SK-N-SH (cell line): Measurements from ENCODE around the gene RABAC1. TPM values are rescaled to one million over a fixed set of nuclear protein-coding genes. Genes with fewer than 3 reads are reported as not detected.
A peak's percentile ranks its signal among the peaks of the same experiment; 100 is the strongest.
"Not testable (repeated sequence)": the region's sequence is repeated elsewhere in the genome, so short reads cannot be mapped to it uniquely, and the experiment has no call there.

Experiments used
- CTCF ChIA-PET: fragments of 300-600, 350-600 bp; formaldehyde crosslinking; extraction: SDS; loops from one replicate; lab custom pipeline; 2021; lab: Yijun Ruan, JAX
- POLR2A ChIA-PET: fragments of 350-600 bp; sonication (Branson Sonifier 250); formaldehyde crosslinking; extraction: SDS; loops from one replicate; lab custom pipeline; 2020; ENCODE audit warnings: antibody characterized with exemption, inconsistent platforms; lab: Yijun Ruan, JAX
- DNase-seq: peaks from one replicate; pipeline ENCODE4 v3.0.0; 2012
- H2AFZ ChIP-seq: fragments of 200-600 bp; sonication (generic); 2 replicates; pipeline ENCODE4 v1.8.1; 2016; ENCODE audit warnings: antibody characterized with exemption, mild to moderate bottlenecking, low read depth
- H3F3A ChIP-seq: fragments of 200-600 bp; sonication (generic); replicated peaks from 2 replicates; pipeline ENCODE3; 2016; ENCODE audit warnings: antibody characterized with exemption, mild to moderate bottlenecking; ENCODE audit not compliant: insufficient read depth
- H3K27ac ChIP-seq, 2 experiments: fragments of 200-500 bp in 1 of 2; fragments of 200-600 bp in 1 of 2; sonication (Bioruptor generic) in 1 of 2; sonication (generic), shearing (Covaris generic) in 1 of 2; 2 replicates each; pipeline versions ENCODE4 v1.5.1 to v1.6.1; 2014 to 2016; ENCODE audit warnings: low read depth in 2 of 2, inconsistent platforms in 1 of 2, low read length in 1 of 2, mild to moderate bottlenecking in 1 of 2, mixed read lengths in 1 of 2
- H3K27me3 ChIP-seq: fragments of 200-600 bp; sonication (generic), shearing (Covaris generic); 2 replicates; pipeline ENCODE4 v1.6.1; 2016; ENCODE audit warnings: mixed run types; ENCODE audit not compliant: insufficient read depth
- H3K36me3 ChIP-seq, 2 experiments: fragments of 200-500 bp in 1 of 2; fragments of 200-600 bp in 1 of 2; sonication (Bioruptor generic) in 1 of 2; sonication (generic) in 1 of 2; replicated peaks in 1 of 2; 2 replicates each; pipeline versions ENCODE3 to v1.5.1; 2014 to 2016; ENCODE audit warnings: low read length in 1 of 2, mild to moderate bottlenecking in 1 of 2; ENCODE audit not compliant: insufficient read depth in 2 of 2, control insufficient read depth in 1 of 2
- H3K4me1 ChIP-seq, 2 experiments: fragments of 200-500 bp in 1 of 2; fragments of 200-600 bp in 1 of 2; sonication (Bioruptor generic) in 1 of 2; sonication (generic), shearing (Covaris generic) in 1 of 2; 2 replicates each; pipeline versions ENCODE4 v1.5.1 to v1.6.1; 2014 to 2016; ENCODE audit warnings: low read depth in 1 of 2, low read length in 1 of 2, mixed run types in 1 of 2; ENCODE audit not compliant: insufficient read depth in 2 of 2, control insufficient read depth in 1 of 2
- H3K4me2 ChIP-seq: fragments of 200-600 bp; sonication (generic), shearing (Covaris generic); 2 replicates; pipeline ENCODE4 v1.6.1; 2017; ENCODE audit warnings: mixed run types
- H3K4me3 ChIP-seq, 2 experiments: fragments of 200-500 bp in 1 of 2; fragments of 200-600 bp in 1 of 2; sonication (Bioruptor generic) in 1 of 2; sonication (generic), shearing (Covaris generic) in 1 of 2; 2 replicates each; pipeline versions ENCODE4 v1.5.1 to v1.8.1; 2014 to 2016; ENCODE audit warnings: low read depth in 2 of 2, inconsistent platforms in 1 of 2, low read length in 1 of 2, mild to moderate bottlenecking in 1 of 2, mixed read lengths in 1 of 2, moderate library complexity in 1 of 2
- H3K79me2 ChIP-seq: fragments of 200-600 bp; sonication (generic); 2 replicates; pipeline ENCODE4 v1.8.1; 2017; ENCODE audit warnings: mild to moderate bottlenecking; ENCODE audit not compliant: insufficient read depth
- H3K9ac ChIP-seq: fragments of 200-600 bp; sonication (generic); 2 replicates; pipeline ENCODE4 v1.6.1; 2017; ENCODE audit warnings: mixed run types
- H3K9me2 ChIP-seq: fragments of 200-600 bp; sonication (generic); 2 replicates; pipeline ENCODE4 v1.6.1; 2017; ENCODE audit warnings: mixed run types
- H3K9me3 ChIP-seq: fragments of 200-600 bp; sonication (generic); 2 replicates; pipeline ENCODE4 v1.6.1; 2017; ENCODE audit warnings: mixed run types, mild to moderate bottlenecking, moderate library complexity
- H4K20me1 ChIP-seq: fragments of 200-600 bp; sonication (generic); 2 replicates; pipeline ENCODE4 v1.6.1; 2017; ENCODE audit warnings: mild to moderate bottlenecking, mixed run types; ENCODE audit not compliant: insufficient read depth
- CHD2 ChIP-seq: fragments of 150-350 bp; IDR thresholded peaks from 2 replicates; pipeline ENCODE4 v1.6.1; 2018; ENCODE audit warnings: low read length; ENCODE audit not compliant: partially characterized antibody
- MXI1 ChIP-seq: IDR thresholded peaks from 2 replicates; pipeline ENCODE4 v1.6.1; 2012; ENCODE audit warnings: mild to moderate bottlenecking, low read depth, low read length, improper control_type of control experiment
- NFIC ChIP-seq: IDR thresholded peaks from 2 replicates; pipeline ENCODE4 v1.4.0; 2012; ENCODE audit warnings: borderline replicate concordance
- NRF1 ChIP-seq: IDR thresholded peaks from 2 replicates; pipeline ENCODE4 v1.6.1; 2012; ENCODE audit warnings: low read depth, mild to moderate bottlenecking, low read length
- RCOR1 ChIP-seq: fragments of 150-350 bp; IDR thresholded peaks from 2 replicates; pipeline ENCODE4 v1.6.1; 2017; ENCODE audit warnings: antibody characterized with exemption, low read length
- RFX5 ChIP-seq: IDR thresholded peaks from 2 replicates; pipeline ENCODE4 v1.6.1; 2012; ENCODE audit warnings: mild to moderate bottlenecking, improper control_type of control experiment, low read length
- SIN3A ChIP-seq: IDR thresholded peaks from 2 replicates; pipeline ENCODE4 v1.6.1; 2012; ENCODE audit warnings: low read depth, mild to moderate bottlenecking, low read length, moderate library complexity, borderline replicate concordance
- SMC3 ChIP-seq: IDR thresholded peaks from 2 replicates; pipeline ENCODE4 v1.6.1; 2012; ENCODE audit warnings: low read depth, low read length, improper control_type of control experiment
- TEAD4 ChIP-seq: IDR thresholded peaks from 2 replicates; pipeline ENCODE4 v1.4.0; 2012; ENCODE audit warnings: mild to moderate bottlenecking, borderline replicate concordance; ENCODE audit not compliant: insufficient read depth
- WGBS: methylation state at CpG from one replicate; pipeline ENCODE4 v1.1.6; 2017; ENCODE audit warnings: low lambda C conversion rate; 5-methylcytosine and 5-hydroxymethylcytosine counted together
- polyA plus RNA-seq, 3 experiments: library from polyadenylated mRNA; depleted of rRNA; stranded (reverse); fragments of >200 nt; gene quantifications; 2 replicates each; pipeline ENCODE4 v1.2.3, GENCODE V29; 2012
- TF ChIP-seq, protein P1 (sequence below): fragments of 150-350 bp; IDR thresholded peaks from 2 replicates; pipeline ENCODE4 v1.6.1; 2017; ENCODE audit warnings: antibody characterized with exemption, low read length, low read depth, borderline replicate concordance
- TF ChIP-seq, protein P2 (sequence below): IDR thresholded peaks from 2 replicates; pipeline ENCODE4 v1.4.0; 2012; ENCODE audit warnings: low read depth
- TF ChIP-seq, protein P3 (sequence below): IDR thresholded peaks from 2 replicates; pipeline ENCODE4; 2012

The RABAC1 gene
- polyA plus RNA-seq, 1 of the 3 experiments (the other 2 are of a cell fraction), result 287 TPM

DNA sequence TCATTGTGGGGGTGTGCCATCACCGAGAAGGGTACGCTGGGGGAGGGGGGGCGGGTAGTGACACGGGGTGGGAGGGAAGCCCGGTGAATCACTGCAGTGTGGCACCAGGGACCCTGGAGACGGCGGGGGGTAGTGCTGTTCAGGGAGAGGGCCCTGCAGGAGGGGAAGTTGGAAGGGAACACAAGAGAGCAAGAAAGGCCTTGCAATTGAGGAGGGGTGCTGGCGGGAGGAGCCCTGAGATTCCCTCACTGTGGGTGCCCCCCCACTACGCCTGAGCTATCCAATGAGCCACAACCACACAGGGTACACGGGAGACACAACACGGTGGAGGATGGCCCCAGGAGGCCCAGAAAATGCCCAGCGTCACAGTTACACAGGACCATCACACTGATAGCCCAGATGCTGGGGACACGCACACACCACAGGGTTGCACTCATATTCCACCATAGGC lies 35.4 kb upstream of the RABAC1 start:
- Histone ChIP-seq H2AFZ (no peak overlapping the region), H3K36me3 (no peaks in the 10 kb centered on the region), H3K9ac (no peak overlapping the region), H3K4me1 (peaks cover 0 to 56% of the 10 kb centered on the region in 2 experiments; a peak in 1 of 4 replicates), H3F3A (no peaks in the 10 kb centered on the region), H3K9me2 (no peaks in the 10 kb centered on the region), H4K20me1 (no peaks in the 10 kb centered on the region), H3K4me3 (peak overlapping the region in 1 of 2 experiments; percentile 47; a peak in 1 of 4 replicates), H3K4me2 (peak overlapping the region; percentile 82; the same call in 1 of the 2 replicates), H3K27ac (peak overlapping the region in 1 of 2 experiments; percentile 70; a peak in 2 of 4 replicates), H3K79me2 (no peaks in the 10 kb centered on the region), H3K9me3 (no peaks in the 10 kb centered on the region), H3K27me3 (peaks cover 29% of the 10 kb centered on the region)
- TF ChIP-seq SMC3 (no peak), RFX5 (no peak), MXI1 (no peak), NRF1 (no peak), CHD2 (no peak), SIN3A (no peak), RCOR1 (no peak), TEAD4 (no peak)
- TF ChIP-seq, protein P1, sequence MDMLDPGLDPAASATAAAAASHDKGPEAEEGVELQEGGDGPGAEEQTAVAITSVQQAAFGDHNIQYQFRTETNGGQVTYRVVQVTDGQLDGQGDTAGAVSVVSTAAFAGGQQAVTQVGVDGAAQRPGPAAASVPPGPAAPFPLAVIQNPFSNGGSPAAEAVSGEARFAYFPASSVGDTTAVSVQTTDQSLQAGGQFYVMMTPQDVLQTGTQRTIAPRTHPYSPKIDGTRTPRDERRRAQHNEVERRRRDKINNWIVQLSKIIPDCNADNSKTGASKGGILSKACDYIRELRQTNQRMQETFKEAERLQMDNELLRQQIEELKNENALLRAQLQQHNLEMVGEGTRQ, result no peak
- TF ChIP-seq, protein P2, sequence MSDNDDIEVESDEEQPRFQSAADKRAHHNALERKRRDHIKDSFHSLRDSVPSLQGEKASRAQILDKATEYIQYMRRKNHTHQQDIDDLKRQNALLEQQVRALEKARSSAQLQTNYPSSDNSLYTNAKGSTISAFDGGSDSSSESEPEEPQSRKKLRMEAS, result no peak
- POLR2A ChIA-PET, result interaction anchor here (0.5 to 1.0 kb wide), 2 partner anchors 15 to 1374 kb away, joined by 3 read pairs; no protein-coding TSS in a partner anchor
- CTCF ChIA-PET, result interaction anchor here (1.0 to 1.1 kb wide), 2 partner anchors 13 to 43 kb away, joined by 3 read pairs; no protein-coding TSS in a partner anchor
- 17% methylated on average over 10 of the region's 13 CpGs for WGBS
- peak; percentile 79 for DNase-seq

DNA sequence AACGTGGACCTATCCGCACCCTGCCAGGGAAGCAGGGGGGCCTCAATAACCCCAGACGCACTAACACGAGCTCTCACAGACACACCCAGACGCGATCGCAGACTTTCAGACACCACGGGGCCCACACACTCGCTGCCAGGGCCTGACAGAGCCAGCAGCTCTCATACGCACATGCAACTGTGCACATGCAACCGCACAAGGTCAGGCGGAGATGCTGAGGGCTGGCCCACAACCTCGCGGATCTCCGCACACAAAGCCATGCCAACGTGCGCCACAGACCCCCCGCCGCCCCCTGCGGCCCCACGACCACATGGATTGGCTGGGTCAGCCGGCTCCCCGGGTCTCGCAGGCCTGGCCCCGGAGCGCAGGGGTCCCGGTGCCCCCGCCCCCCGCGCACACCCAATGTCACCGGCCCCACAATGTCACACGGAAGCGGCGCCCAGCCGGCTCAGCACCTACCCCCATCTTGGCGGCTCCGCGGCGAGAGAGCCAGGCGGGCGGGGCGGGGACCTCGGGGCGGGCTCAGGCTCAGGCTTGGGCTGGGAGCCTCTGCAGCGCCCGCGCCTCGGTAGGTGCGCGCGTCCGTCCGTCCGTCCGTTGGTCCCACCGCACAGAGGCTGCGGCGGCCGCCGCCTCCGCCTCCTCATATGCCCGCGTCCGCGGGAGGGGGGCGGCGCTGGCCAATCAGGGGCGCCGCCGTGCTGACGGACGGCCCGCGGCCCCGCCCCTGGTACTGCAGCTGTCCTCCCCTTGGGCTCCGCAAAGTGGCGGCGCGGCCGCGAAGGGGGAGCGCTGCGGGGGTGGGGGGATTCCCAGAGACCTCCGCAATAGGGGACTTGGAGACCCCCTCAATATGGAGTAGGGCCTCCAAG lies 34.7 kb upstream of the RABAC1 start, which contains the start of gene ATP1A3:
Gene ATP1A3 (minus strand): TSS at position 619 of the 872 bp plus-strand sequence. CDS start 154 bp downstream, at position 465.
- no peaks in the 10 kb centered on the region for H4K20me1 ChIP-seq
- TF ChIP-seq RFX5, result peak; percentile 31; the same call in 1 of the 2 replicates
- TF ChIP-seq, protein P3, sequence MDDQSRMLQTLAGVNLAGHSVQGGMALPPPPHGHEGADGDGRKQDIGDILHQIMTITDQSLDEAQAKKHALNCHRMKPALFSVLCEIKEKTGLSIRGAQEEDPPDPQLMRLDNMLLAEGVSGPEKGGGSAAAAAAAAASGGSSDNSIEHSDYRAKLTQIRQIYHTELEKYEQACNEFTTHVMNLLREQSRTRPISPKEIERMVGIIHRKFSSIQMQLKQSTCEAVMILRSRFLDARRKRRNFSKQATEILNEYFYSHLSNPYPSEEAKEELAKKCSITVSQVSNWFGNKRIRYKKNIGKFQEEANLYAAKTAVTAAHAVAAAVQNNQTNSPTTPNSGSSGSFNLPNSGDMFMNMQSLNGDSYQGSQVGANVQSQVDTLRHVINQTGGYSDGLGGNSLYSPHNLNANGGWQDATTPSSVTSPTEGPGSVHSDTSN, result peak; percentile 96
- no peak for TF ChIP-seq TEAD4
- no peak for TF ChIP-seq NFIC
- TF ChIP-seq RCOR1, result no peak
- TF ChIP-seq MXI1, result peak; percentile 71; the same call in 1 of the 2 replicates
- H3F3A ChIP-seq, result no peaks in the 10 kb centered on the region
- no peaks in the 10 kb centered on the region for H3K9me3 ChIP-seq
- H3K9ac ChIP-seq, result no peak within 1 kb of the TSS
- H3K79me2 ChIP-seq, result no peaks in the 10 kb centered on the region
- peak; percentile 95 for DNase-seq
- no peaks in the 10 kb centered on the region for H3K36me3 ChIP-seq
- CTCF ChIA-PET, result interaction anchor here (1.0 to 1.5 kb wide), 3 partner anchors 12 to 42 kb away, joined by 3 to 6 read pairs (median 3); no protein-coding TSS in a partner anchor
- H3K4me1 ChIP-seq, result peaks cover 0 to 50% of the 10 kb centered on the region in 2 experiments; a peak in 1 of 4 replicates
- POLR2A ChIA-PET, result interaction anchor here (0.6 to 1.0 kb wide), 6 partner anchors 10 to 212 kb away, joined by 3 to 4 read pairs (median 4); partner anchors contain the start of gene RABAC1
- 2% methylated on average over 40 of the region's 84 CpGs for WGBS
- H2AFZ ChIP-seq, result peak within 1 kb of the TSS; percentile 35; the same call in 1 of the 2 replicates
- peak within 1 kb of the TSS in 1 of 2 experiments; percentile 70; a peak in 2 of 4 replicates for H3K27ac ChIP-seq
- no peaks in the 10 kb centered on the region for H3K9me2 ChIP-seq
- peak within 1 kb of the TSS; percentile 47 to 54; a peak in 3 of 4 replicates for H3K4me3 ChIP-seq
- H3K27me3 ChIP-seq, result peaks cover 23% of the 10 kb centered on the region; the same call in 1 of the 2 replicates
- H3K4me2 ChIP-seq, result peak within 1 kb of the TSS; percentile 82

DNA sequence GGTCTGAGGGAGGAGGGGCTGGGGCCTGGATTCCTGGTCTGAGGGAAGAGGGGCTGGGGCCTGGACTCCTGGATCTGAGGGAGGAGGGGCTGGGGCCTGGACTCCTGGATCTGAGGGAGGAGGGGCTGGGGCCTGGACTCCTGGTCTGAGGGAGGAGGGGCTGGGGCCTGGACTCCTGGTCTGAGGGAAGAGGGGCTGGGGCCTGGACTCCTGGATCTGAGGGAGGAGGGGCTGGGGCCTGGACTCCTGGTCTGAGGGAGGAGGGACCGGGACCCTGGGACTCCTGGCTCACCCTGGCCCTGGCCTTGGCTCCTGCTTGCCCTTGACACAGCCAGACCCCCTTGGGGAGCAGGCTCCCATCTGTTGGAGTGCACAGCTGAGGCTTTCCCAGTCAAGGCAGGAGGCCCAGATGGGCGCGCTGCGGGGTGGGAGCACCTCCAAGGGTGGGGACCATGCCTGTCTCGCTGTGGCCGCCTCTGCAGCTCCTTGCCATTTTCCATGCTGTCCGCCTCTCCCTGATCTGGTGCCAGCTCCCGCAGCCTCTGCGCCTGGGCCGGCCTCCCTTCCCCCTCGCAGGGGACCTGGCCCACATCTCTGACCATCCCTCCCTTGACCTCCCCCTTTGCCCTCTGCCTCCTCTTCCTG lies 32.9 kb upstream of the RABAC1 start:
- not testable (repeated sequence) for H3K9me3 ChIP-seq, H2AFZ ChIP-seq, H3K27ac ChIP-seq, H3F3A ChIP-seq, H3K36me3 ChIP-seq, H3K79me2 ChIP-seq, H3K4me2 ChIP-seq, H3K9me2 ChIP-seq, H3K4me3 ChIP-seq, H4K20me1 ChIP-seq, H3K9ac ChIP-seq
- ChIA-PET POLR2A (interaction anchor here (1.0 kb wide), 1 partner anchor 132 kb away, joined by 4 read pairs; the partner anchor contains the start of gene RPS19), CTCF (interaction anchor here (1.5 kb wide), 1 partner anchor 43 kb away, joined by 6 read pairs; no protein-coding TSS in a partner anchor)
- WGBS, result 71% methylated on average over 5 of the region's 11 CpGs
- peak; percentile 48 for DNase-seq
- Histone ChIP-seq H3K4me1 (peaks cover 0 to 38% of the 10 kb centered on the region in 2 experiments; a peak in 1 of 4 replicates), H3K27me3 (peaks cover 22% of the 10 kb centered on the region; the same call in 1 of the 2 replicates)
